Upper lobe of right lung (tissue), 1 donor: ENCODE results near the gene EML4. TPM values are rescaled to one million over a fixed set of nuclear protein-coding genes. Genes with fewer than 3 reads are reported as not detected.
A peak's percentile ranks its signal among the peaks of the same experiment; 100 is the strongest.
"Not testable (repeated sequence)": the region's sequence is repeated elsewhere in the genome, so short reads cannot be mapped to it uniquely, and the experiment has no call there.

Experiments used
- ATAC-seq: fragments of 200-7000 bp; cut with Tn5 transposase; one replicate; pipeline ENCODE4 v1.9.1; 2020; ENCODE audit warnings: mild to moderate bottlenecking, moderate library complexity
- DNase-seq: peaks from one replicate; pipeline ENCODE4 v3.0.0-alpha.2; 2020
- H3K27ac ChIP-seq: fragments of 200-600 bp; one replicate; pipeline ENCODE4 v1.8.0; 2022
- H3K27me3 ChIP-seq: fragments of 200-600 bp; one replicate; pipeline ENCODE4 v1.8.0; 2022; ENCODE audit warnings: mild to moderate bottlenecking
- H3K36me3 ChIP-seq: fragments of 200-600 bp; one replicate; pipeline ENCODE4 v1.8.0; 2022
- H3K4me1 ChIP-seq: fragments of 200-600 bp; one replicate; pipeline ENCODE4 v1.8.0; 2022
- H3K4me3 ChIP-seq: fragments of 200-600 bp; one replicate; pipeline ENCODE4 v1.8.0; 2022; ENCODE audit warnings: mild to moderate bottlenecking
- H3K9me3 ChIP-seq: fragments of 200-600 bp; one replicate; pipeline ENCODE4 v1.8.0; 2022
- CTCF ChIP-seq: fragments of 200-600 bp; IDR thresholded peaks from one replicate; pipeline ENCODE4 v1.8.0; 2022; ENCODE audit warnings: antibody characterized with exemption
- intact Hi-C: fragments of 100-400 bp; cut with DNase I; formaldehyde crosslinking; loops from one replicate; pipeline ENCODE4 v1.11.0; 2022
- long read RNA-seq: library from polyadenylated mRNA; unstranded; transcript quantifications from one replicate; pipeline ENCODE4 v2.0.0, GENCODE V29; 2021
- total RNA-seq: library from RNA; stranded (reverse); fragmentation: NEBNext Ultra II Directional; extraction: Animal tissue kit (Norgen Biotek cat#: 25700); gene quantifications from one replicate; pipeline ENCODE4 v1.2.1, GENCODE V29; 2021
- donor health status: DM: no; HTN: yes; CAD: no; lungs with severe emphysema.

The EML4 gene
- total RNA-seq: 83.0 TPM
- long read RNA-seq, full-length matches to known transcripts: 63 of 95 reads
- long read RNA-seq, partial matches to known transcripts: 11 of 95 reads
- long read RNA-seq, other reads (novel, unspliced or antisense): 21 of 95 reads

GRCh38 chr2:42169100-42169873 lies at the start of gene EML4:
EML4 (plus strand) TSS chr2:42169353; CDS start chr2:42169612, 259 bp downstream.
- Histone ChIP-seq H3K27ac (peak within 1 kb of the TSS; percentile 82), H3K27me3 (no peaks in the 10 kb centered on the region), H3K9me3 (no peaks in the 10 kb centered on the region), H3K36me3 (no peaks in the 10 kb centered on the region), H3K4me1 (peaks cover 24% of the 10 kb centered on the region), H3K4me3 (peak within 1 kb of the TSS; percentile 91)
- intact Hi-C loops: no loop called here
- DNase-seq (peak; percentile 95), ATAC-seq (peak; percentile 98)
- TF ChIP-seq CTCF: no peak

GRCh38 chr2:42123426-42123825 lies 45.7 kb upstream of the EML4 start:
- H3K36me3 ChIP-seq: no peaks in the 10 kb centered on the region
- H3K4me3 ChIP-seq: no peak overlapping the region
- no peaks in the 10 kb centered on the region for H3K9me3 ChIP-seq
- no peak for TF ChIP-seq CTCF
- no peak overlapping the region for H3K27ac ChIP-seq
- intact Hi-C loops: no loop called here
- ATAC-seq (no peak), DNase-seq (no peak)
- peaks cover 25% of the 10 kb centered on the region for H3K4me1 ChIP-seq
- H3K27me3 ChIP-seq: no peaks in the 10 kb centered on the region

GRCh38 chr2:42124011-42124785 lies 45.0 kb upstream of the EML4 start:
- peak overlapping the region; percentile 2 for H3K27ac ChIP-seq
- H3K4me1 ChIP-seq: peaks cover 27% of the 10 kb centered on the region
- intact Hi-C loops: no loop called here
- ATAC-seq (no peak), DNase-seq (no peak)
- no peak for TF ChIP-seq CTCF
- H3K36me3 ChIP-seq: no peaks in the 10 kb centered on the region
- H3K4me3 ChIP-seq: no peak overlapping the region
- no peaks in the 10 kb centered on the region for H3K9me3 ChIP-seq
- no peaks in the 10 kb centered on the region for H3K27me3 ChIP-seq

- Histone ChIP-seq H3K4me1 (peaks cover 32% of the 10 kb centered on the region), H3K36me3 (no peaks in the 10 kb centered on the region), H3K4me3 (no peak overlapping the region), H3K27me3 (no peaks in the 10 kb centered on the region), H3K9me3 (no peaks in the 10 kb centered on the region), H3K27ac (no peak overlapping the region)
- TF ChIP-seq CTCF: no peak
- DNase-seq (no peak), ATAC-seq (peak; percentile 81)
- intact Hi-C loops: no loop called here
These were observed 43.1 kb upstream of the EML4 start for GRCh38 chr2:42125841-42126594.

GRCh38 chr2:42126873-42127272 lies 42.3 kb upstream of the EML4 start:
- DNase-seq, H3K9me3 ChIP-seq, ATAC-seq, H3K36me3 ChIP-seq, intact Hi-C loops, H3K27me3 ChIP-seq: not testable (repeated sequence)
- H3K4me3 ChIP-seq: peak overlapping the region; percentile 2
- H3K4me1 ChIP-seq: peaks cover 34% of the 10 kb centered on the region
- peak overlapping the region; percentile 77 for H3K27ac ChIP-seq
